HepG2 (cell line): ENCODE measurements around the gene CSNK1D. TPM values are rescaled to one million over a fixed set of nuclear protein-coding genes. Genes with fewer than 3 reads are reported as not detected.

Experiments used
- ARID4A ChIP-seq: sonication (generic); formaldehyde crosslinking; IDR thresholded peaks from 2 replicates; pipeline ENCODE4 v1.5.0; 2020; ENCODE audit warnings: mild to moderate bottlenecking, missing genetic modification reagents, borderline replicate concordance
- ATF3 ChIP-seq: sonication (generic); formaldehyde crosslinking; IDR thresholded peaks from 2 replicates; pipeline ENCODE4 v1.4.0; 2020; ENCODE audit warnings: missing genetic modification reagents
- CREBL2 ChIP-seq: sonication (generic); formaldehyde crosslinking; IDR thresholded peaks from 2 replicates; pipeline ENCODE4 v1.8.1; 2023; ENCODE audit warnings: missing genetic modification reagents, mild to moderate bottlenecking, borderline replicate concordance
- ETS1 ChIP-seq: sonication (generic); formaldehyde crosslinking; IDR thresholded peaks from 2 replicates; pipeline ENCODE4 v1.4.0; 2020; ENCODE audit warnings: missing genetic modification reagents
- GTF2F1 ChIP-seq: fragments of 150-350 bp; IDR thresholded peaks from 2 replicates; pipeline ENCODE4 v1.6.1; 2014; ENCODE audit warnings: low read length
- HBP1 ChIP-seq: IDR thresholded peaks from 2 replicates; pipeline ENCODE4 v1.6.1; 2016; ENCODE audit warnings: low read depth, control low read depth
- KDM4B ChIP-seq: sonication (generic); formaldehyde crosslinking; IDR thresholded peaks from 2 replicates; pipeline ENCODE4 v1.4.0; 2020; ENCODE audit warnings: missing genetic modification reagents
- MEIS1 ChIP-seq: sonication (generic); formaldehyde crosslinking; IDR thresholded peaks from 2 replicates; pipeline ENCODE4 v1.9.0; 2021; ENCODE audit warnings: mild to moderate bottlenecking, missing genetic modification reagents, moderate library complexity, borderline replicate concordance
- MYNN ChIP-seq: sonication (generic); formaldehyde crosslinking; IDR thresholded peaks from 2 replicates; pipeline ENCODE4 v1.4.0; 2020; ENCODE audit warnings: mild to moderate bottlenecking, low read depth, missing genetic modification reagents
- PAXIP1 ChIP-seq: sonication (generic); formaldehyde crosslinking; conservative IDR thresholded peaks from 2 replicates; pipeline ENCODE4 v1.4.0; 2020; ENCODE audit warnings: mild to moderate bottlenecking, missing genetic modification reagents, moderate library complexity
- PTBP1 ChIP-seq: fragments of 200-400 bp; formaldehyde crosslinking; IDR thresholded peaks from 2 replicates; pipeline ENCODE4 v1.6.1; 2018; ENCODE audit warnings: low read length, low read depth; ENCODE audit not compliant: poor library complexity, severe bottlenecking
- RFXANK ChIP-seq: IDR thresholded peaks from 2 replicates; pipeline ENCODE4 v1.6.1; 2016
- SMAD9 ChIP-seq: sonication (generic); formaldehyde crosslinking; IDR thresholded peaks from 2 replicates; pipeline ENCODE4 v1.5.1; 2020; ENCODE audit warnings: mild to moderate bottlenecking, missing genetic modification reagents
- TEAD3 ChIP-seq: optimal IDR thresholded peaks from 2 replicates; pipeline ENCODE3; 2016; ENCODE audit warnings: borderline replicate concordance
- ZBTB38 ChIP-seq: sonication (generic); formaldehyde crosslinking; IDR thresholded peaks from 2 replicates; pipeline ENCODE4 v1.5.1; 2020; ENCODE audit warnings: mild to moderate bottlenecking, missing genetic modification reagents
- ZNF180 ChIP-seq: sonication (generic); formaldehyde crosslinking; IDR thresholded peaks from 2 replicates; pipeline ENCODE4 v1.4.0; 2020; ENCODE audit warnings: low read depth, missing genetic modification reagents, borderline replicate concordance
- ZNF230 ChIP-seq: sonication (generic); formaldehyde crosslinking; IDR thresholded peaks from 2 replicates; pipeline ENCODE4 v1.4.0; 2020; ENCODE audit warnings: mild to moderate bottlenecking, missing genetic modification reagents
- polyA plus RNA-seq, 8 experiments: library from polyadenylated mRNA; depleted of rRNA in 3 of 8; stranded (reverse) in 7 of 8; unstranded in 1 of 8; fragments of >200 nt; fragmentation: Illumina TruSeq in 4 of 8; extraction: Trizol in 4 of 8; gene quantifications; 2 replicates each; pipeline versions ENCODE4 v1.2.1 to v1.2.3, GENCODE V29; 2011 to 2016; ENCODE audit warnings: low read depth in 4 of 8, missing spikeins in 1 of 8, mixed read lengths in 1 of 8; ENCODE audit not compliant: insufficient read depth in 1 of 8
- total RNA-seq, 5 experiments: library from RNA; depleted of rRNA; stranded (reverse); fragments of >200 nt; fragmentation: Illumina TruSeq; extraction: Trizol; gene quantifications; 2 replicates each; pipeline ENCODE4 v1.2.3, GENCODE V29; 2016; ENCODE audit warnings: low read depth in 1 of 5

The CSNK1D gene
- total and polyA plus RNA-seq, 2 of the 13 experiments (the other 11 are each of a cell fraction or from before 2014, with no cell fraction given): 31.5 to 128 TPM

- TF ChIP-seq KDM4B (CRISPR knock-in tag) (no peak), MYNN (CRISPR knock-in tag) (no peak), CREBL2 (no peak), SMAD9 (CRISPR knock-in tag) (no peak), ZBTB38 (no peak), HBP1 (CRISPR knock-in tag) (no peak), PTBP1 (no peak), ATF3 (CRISPR knock-in tag) (no peak), PAXIP1 (peak; percentile 47; the same call in 1 of the 2 replicates), ZNF230 (CRISPR knock-in tag) (0 out of 2 replicates have a peak, but pooled peaks have one; percentile 38), GTF2F1 (no peak), ETS1 (CRISPR knock-in tag) (no peak), TEAD3 (CRISPR knock-in tag) (no peak), ZNF180 (CRISPR knock-in tag) (no peak), ARID4A (CRISPR knock-in tag) (0 out of 2 replicates have a peak, but pooled peaks have one; percentile 40), MEIS1 (CRISPR knock-in tag) (no peak), RFXANK (CRISPR knock-in tag) (no peak)
These were observed 5.4 kb upstream of the CSNK1D start (continued) for GRCh38 chr17:82278786-82279391.
